ENCODE data around the gene GLIPR2. TPM values are rescaled to one million over a fixed set of nuclear protein-coding genes. Genes with fewer than 3 reads are reported as not detected.
"Not testable (repeated sequence)": the region's sequence is repeated elsewhere in the genome, so short reads cannot be mapped to it uniquely, and the experiment has no call there.

The GLIPR2 gene
- total RNA-seq, 1 donor from 2014 or later = 57.9 TPM

DNA sequence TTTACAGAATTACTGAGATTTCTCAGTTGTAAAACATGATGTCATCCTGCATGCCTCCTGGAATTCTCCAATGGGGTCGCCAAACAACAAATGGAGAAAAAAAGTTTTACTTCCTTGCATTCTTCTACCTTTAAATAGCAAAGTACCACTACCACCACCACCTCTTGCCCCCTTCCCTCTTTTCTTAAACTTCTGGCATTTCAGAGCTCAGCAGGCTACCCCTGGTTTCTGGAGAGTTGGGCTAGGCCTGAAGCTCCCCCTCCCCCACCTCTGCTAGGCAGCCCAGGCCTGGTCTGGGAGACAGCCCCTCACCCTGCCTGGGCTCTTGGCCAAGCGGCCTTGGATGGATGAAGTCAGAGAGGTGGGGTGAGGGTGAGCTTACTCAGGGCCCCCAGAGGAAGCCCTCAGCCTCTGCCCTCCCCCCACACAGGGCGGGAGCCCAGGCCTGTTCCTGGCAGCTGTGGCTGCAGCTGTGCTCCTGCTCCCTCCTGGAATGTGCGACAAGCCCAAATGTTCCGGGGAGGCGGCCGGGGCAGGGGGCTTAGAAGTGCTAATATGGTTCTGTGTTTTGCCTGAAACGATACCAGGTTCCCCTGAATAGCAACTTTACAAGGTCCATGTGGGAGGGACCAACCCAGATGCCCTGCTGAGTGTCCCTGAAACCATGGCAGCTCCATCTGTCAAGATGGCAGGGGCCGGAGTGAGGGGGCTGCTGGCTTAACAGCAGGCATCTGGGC lies 26.7 kb downstream of the GLIPR2 start:
- DNase-seq (ENCODE audit: low read depth in 2 of 2) = peak; percentile 51 to 84

DNA sequence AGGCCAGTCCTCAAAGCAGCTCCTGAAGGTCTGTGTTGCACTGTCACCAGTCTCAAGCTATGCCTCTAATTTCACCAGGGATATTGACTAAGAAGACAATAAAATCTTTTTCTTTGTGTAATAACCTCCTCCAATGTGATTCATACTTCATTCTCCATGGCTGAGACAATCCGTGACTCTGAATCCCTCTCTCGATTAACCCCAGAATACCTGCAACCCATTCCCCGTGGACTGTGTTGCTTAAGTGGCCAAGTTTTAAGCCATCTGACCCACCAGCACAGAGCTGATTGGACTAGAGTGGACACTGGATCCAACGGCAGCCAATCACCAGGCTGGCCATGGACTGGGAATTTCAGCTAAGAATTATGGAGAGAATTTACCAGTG lies 27.2 kb downstream of the GLIPR2 start:
- no peak for DNase-seq (ENCODE audit: low read depth in 2 of 2)

DNA sequence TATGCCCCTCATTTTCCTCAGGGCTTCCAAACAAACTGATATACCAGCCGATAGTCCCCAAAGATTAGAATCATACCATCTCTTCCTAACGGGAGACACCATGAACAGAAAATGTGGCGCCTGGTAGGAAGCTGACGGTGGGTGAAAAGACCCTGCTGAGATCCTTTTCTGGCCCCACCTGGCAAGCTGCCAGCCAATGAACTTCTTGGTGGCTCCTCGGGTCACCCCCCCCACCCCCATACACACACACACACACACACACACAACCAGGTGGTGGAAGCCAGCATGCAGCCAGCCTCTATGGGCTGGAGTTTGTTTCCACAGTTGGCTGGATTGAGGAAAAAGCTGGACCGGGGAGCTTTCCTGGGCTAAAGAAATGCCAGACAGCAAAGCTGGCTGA lies 27.8 kb downstream of the GLIPR2 start:
- no peak for DNase-seq (ENCODE audit: low read depth in 2 of 2)

DNA sequence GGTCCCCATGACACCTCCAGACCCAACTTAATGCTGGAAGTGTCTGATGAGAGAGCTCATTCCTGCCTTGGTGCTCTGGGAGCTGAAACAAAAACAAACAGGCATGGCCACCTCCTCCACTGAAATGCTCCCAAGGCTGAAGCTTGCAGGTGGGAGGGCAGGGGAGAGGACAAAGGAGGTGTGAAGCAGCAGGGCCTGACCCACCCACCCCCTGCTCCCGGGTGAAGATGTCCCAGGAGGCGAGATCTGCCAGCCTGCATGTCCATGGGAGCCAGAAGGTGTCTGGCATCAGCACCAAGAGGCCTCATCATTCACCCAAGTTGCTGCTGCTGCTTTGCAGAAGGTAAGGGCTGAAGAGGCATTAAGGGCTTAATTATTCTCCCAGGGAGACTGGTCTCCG lies 28.5 kb downstream of the GLIPR2 start:
- no peak for DNase-seq (ENCODE audit: low read depth in 2 of 2)

DNA sequence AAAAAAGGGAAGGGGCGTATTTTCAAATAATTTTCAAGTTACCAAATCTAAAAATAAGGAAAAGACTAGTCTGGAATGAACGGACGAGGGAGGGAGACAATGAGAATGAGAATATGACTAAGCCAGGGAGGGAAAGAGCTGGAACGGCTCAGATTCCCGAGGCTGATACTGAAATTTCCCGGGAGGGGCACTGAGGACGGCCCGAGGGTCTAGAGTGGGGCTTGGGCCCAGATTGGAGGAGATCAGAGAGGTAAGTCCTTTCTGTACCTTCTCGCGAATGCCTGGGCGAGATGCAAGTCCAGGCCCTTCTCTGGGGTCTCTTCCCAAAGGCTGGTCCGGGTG lies 29.3 kb downstream of the GLIPR2 start:
- peak in 1 of 2 donors; percentile 35 for DNase-seq (ENCODE audit: low read depth in 2 of 2)

DNA sequence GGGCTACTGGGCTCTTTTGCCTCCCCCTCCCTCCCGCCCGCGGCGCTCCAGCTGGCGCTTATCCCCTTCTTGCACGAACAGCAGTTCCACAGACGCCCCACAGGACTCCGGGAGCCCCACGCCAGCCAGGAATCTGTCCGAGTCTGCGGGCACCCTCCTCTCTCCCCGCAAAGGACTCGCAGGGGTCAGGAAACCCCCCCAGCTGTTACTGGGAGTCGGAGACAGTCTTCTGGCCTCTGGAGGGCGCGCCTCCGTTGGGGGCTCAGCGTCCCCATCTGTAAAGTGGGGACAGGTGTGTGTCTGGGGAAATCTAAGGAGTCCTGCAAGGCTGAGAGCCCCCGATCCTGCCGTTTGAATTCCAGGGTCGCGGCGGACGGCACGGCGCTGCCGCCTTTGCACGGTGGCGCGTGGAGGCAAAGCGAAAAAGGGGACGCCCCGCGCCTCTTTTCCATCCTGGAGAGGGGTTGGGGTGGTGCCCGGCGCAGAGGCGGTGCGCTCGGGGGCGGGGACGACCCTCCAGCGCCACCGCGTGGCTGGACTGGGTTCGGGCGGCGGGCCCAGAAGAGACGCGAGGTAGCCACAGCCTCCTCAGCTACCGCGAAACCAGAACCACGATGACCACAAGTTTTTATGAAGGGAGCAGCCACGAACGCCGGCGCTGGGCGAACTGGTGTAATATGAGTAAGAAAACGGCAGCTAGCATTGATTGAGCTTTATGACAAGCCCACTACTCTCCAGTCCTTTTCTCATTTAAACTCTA lies 29.8 kb downstream of the GLIPR2 start:
- DNase-seq (ENCODE audit: low read depth in 2 of 2) = peak in 1 of 2 donors; percentile 74

DNA sequence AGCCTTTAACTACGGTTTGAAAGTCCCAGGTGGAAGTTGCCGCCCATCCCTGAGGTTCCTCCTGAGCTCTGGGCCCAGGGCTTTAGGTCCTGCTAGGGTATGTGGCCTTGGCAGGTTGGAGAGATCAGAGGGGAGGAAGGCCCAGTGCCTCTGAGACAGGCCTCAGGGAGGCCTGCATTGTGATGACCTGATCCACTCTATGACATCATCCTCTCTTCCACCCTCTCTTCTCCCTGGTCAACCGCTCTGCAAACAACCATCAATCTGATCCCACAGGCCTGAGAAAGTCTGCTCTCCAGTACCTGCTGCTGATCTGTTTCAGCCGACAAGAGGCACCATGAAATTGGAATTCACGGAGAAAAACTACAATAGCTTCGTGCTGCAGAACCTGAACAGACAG lies 32.6 kb downstream of the GLIPR2 start, which contains the start of gene CCIN:
Gene CCIN, plus strand, starts transcription at position 223 of the 400 bp plus-strand sequence. Its CDS starts 115 bp downstream, at position 338.
- DNase-seq (ENCODE audit: low read depth in 2 of 2) = no peak

DNA sequence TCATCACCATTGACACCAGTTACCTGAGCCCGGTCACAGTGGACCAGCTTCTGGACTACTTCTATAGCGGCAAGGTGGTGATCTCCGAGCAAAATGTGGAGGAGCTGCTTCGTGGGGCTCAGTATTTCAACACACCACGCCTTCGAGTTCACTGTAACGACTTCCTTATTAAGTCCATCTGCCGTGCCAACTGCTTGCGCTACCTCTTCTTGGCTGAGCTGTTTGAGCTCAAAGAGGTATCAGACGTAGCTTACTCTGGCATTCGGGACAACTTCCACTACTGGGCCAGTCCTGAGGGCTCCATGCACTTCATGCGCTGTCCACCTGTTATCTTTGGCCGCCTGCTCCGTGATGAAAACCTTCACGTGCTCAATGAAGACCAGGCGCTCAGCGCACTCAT lies 33.2 kb downstream of the GLIPR2 start:
- DNase-seq (ENCODE audit: low read depth in 2 of 2) = no peak

DNA sequence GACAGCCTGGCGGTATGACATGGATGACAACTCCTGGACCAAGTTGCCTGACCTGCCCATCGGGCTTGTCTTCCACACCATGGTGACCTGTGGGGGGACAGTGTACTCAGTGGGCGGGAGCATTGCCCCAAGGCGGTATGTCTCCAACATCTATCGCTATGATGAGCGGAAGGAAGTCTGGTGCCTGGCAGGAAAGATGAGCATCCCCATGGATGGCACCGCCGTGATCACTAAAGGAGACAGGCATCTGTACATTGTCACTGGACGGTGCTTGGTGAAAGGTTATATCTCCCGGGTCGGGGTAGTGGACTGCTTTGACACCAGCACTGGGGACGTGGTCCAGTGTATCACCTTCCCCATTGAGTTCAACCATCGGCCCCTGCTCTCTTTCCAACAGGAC lies 34.0 kb downstream of the GLIPR2 start:
- DNase-seq (ENCODE audit: low read depth in 2 of 2) = no peak

DNA sequence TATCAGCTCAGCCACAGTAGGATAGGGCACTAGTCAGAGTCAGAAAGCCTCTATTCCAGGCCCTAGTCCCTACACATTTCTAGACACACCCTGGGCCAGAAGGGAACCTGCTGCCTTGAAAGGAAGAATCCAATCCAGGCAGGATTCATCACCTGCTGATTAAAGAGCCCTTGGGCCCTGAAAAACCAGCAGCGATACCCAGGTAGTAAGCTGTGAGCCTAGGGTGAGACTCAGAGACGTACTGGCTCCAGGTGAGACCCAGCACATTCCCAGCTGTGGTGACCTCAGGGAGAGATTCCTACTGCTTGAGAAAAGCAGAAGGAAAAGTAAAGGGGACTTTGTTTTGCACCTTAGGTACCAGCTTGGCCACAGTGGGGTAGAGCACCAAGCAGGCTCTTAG lies 37.3 kb downstream of the GLIPR2 start:
- DNase-seq (ENCODE audit: low read depth in 2 of 2) = no peak

DNA sequence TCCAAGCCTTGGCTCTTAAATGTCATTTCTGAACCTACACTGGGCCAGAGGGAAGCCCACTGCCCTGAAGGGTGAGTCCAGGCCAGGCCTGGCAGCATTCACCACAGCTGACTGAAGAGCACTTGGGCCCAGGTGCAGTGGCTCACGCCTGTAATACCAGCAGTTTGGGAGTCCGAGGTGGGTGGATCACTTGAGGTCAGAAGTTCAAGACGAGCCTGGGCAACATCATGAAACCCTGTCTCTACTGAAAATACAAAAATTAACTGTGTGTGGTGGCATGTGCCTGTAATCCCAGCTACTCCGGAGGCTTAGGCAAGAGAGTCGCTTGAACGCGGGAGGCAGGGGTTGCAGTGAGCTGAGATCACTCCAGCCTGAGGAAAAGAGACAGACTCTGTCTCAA lies 37.7 kb downstream of the GLIPR2 start:
- DNase-seq (ENCODE audit: low read depth in 2 of 2) = no peak

DNA sequence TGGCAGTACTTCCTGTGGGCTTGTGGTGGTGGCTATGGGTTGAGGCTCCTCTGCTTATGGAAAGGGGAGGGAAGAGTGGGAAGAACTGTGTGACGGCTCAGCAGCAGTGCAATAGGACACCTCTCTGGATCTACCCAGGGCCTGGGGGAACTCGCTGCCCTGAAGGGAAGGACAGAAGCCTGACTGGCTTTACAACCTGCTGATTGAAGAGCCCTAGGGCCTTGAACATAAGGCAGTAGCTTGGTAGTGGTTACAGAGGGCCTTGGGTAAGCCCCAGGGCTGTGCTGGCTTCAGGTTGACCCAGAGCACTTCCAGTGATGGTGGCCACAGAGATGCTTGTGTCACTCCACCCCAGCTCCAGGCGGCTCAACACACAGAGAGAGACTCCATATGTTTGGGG lies 38.2 kb downstream of the GLIPR2 start:
- DNase-seq (ENCODE audit: low read depth in 2 of 2) = no peak

DNA sequence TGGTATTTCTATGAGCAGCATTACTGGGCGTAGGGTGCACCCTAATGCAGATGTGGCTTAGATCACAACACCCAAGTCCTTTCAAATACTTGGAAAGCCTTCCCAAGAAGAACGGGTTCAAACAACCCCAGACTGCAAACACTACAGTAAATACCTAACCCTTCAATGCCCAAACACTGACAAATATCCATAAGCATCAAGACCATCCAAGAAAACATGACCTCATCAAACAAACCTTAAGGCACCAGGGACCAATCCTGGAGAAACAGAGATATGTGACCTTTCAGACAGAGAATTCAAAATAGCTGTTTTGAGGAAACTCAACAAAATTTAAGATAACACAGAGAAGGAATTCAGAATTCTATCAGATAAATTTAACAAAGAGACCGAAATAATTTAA lies 38.7 kb downstream of the GLIPR2 start:
- not testable (repeated sequence) for DNase-seq (ENCODE audit: low read depth in 2 of 2)

DNA sequence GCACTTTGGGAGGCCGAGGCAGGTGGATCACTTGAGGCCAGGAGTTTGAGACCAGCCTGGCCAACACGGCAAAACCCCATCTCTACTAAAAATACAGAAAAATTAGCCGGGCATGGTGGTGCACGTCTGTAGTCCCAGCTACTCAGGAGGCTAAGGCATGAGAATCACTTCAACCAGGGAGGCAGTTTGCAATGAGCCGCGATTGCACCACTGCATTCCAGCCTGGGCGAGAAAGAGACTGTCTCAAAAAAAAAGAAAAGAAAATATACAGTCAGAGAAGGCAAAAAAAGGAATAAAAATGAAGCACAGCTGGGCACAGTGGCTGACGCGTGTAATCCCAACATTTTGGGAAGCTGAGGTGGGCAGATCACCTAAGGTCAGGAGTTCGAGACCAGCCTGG lies 40.0 kb downstream of the GLIPR2 start:
- not testable (repeated sequence) for DNase-seq (ENCODE audit: low read depth in 2 of 2)

DNA sequence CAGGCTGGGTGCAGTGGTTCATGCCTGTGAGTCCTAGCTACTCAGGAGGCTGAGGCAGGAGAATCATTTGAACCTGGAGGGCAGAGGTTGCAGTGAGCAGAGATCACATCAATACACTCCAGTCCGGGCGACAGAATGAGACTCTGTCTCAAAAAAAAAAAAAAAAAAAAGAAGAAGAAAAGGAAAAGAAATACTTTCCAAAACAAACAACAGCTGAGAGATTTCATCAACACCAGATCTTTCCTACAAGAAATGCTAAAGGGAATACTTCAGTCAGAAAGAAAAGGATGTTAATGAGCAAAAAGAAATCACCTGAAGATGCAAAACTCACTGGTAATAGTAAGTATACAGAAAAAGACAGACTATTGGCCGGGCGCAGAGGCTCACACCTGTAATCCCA lies 41.0 kb downstream of the GLIPR2 start:
- no peak for DNase-seq (ENCODE audit: low read depth in 2 of 2)

DNA sequence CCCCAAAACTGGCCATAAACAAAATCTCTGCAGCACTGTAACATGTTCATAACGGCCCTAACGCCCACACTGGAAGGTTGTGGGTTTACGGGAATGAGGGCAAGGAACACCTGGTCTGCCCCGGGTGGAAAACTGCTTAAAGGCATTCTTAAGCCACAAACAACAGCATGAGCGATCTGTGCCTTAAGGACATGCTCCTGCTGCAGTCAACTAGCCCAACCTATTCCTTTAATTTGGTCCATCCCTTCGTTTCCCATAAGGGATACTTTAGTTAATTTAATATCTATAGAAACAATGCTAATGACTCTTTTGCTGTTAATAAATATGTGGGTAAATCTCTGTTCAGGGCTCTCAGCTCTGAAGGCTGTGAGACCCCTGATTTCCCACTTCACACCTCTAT lies 43.7 kb downstream of the GLIPR2 start:
- not testable (repeated sequence) for DNase-seq (ENCODE audit: low read depth in 2 of 2)

DNA sequence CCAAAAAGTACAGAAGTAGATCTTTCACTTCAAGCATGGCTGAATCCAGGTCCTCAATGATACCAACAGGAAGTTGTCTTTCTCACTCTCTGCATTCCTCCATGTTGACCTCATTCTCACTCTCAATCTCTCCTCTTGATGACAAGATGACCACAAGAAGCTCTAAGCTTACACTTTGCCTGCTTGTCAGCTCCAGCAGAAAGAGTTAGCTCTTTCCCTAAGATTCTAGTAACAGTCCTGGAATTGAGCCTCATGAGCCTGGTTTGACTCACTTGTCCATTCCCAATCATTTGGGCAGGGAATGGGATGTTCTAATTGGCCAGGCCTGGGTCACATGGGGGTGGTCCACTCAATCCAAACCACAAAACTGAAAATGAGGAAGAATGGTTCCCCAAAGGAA lies 50.9 kb downstream of the GLIPR2 start:
- no peak for DNase-seq (ENCODE audit: low read depth in 2 of 2)

DNA sequence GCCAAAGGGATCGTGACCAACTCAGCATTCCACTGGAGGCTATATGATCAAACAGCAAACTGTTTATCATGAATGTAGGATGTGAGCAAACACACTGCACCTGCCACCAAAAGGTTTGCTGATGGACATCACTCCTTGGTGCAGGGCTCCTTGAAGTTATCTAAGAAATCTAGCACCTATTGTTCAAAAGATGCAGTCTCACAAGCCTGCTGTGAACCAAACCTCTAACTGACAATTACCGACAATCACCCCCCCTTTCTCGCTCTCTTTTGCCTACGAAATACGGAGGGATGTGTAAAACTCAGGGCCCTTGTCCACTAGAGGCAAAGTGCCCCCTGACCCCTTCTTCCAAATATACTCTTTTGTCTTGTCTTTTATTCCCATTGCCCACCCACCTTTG lies 51.7 kb downstream of the GLIPR2 start:
- DNase-seq (ENCODE audit: low read depth in 2 of 2) = no peak

DNA sequence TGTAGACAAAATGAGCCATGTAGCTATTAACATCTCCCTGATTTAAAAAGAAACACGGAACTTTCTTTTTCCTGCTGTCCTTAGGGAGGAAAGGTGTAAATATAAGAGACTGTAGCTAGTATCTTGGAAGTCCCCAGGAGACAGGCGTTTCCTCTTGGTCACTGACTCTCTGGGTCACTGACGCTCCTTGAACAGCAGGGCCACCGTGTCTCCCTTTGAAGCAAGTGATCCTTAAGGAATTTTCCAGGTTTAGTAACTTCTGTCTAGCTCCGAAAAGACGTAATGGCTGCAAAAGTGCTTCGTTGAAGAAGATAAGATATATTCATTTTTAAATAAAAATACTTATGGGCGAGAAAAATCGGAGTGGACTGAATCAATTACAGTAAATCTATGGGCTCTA lies 53.4 kb downstream of the GLIPR2 start:
- peak in 1 of 2 donors; percentile 34 for DNase-seq (ENCODE audit: low read depth in 2 of 2)

DNA sequence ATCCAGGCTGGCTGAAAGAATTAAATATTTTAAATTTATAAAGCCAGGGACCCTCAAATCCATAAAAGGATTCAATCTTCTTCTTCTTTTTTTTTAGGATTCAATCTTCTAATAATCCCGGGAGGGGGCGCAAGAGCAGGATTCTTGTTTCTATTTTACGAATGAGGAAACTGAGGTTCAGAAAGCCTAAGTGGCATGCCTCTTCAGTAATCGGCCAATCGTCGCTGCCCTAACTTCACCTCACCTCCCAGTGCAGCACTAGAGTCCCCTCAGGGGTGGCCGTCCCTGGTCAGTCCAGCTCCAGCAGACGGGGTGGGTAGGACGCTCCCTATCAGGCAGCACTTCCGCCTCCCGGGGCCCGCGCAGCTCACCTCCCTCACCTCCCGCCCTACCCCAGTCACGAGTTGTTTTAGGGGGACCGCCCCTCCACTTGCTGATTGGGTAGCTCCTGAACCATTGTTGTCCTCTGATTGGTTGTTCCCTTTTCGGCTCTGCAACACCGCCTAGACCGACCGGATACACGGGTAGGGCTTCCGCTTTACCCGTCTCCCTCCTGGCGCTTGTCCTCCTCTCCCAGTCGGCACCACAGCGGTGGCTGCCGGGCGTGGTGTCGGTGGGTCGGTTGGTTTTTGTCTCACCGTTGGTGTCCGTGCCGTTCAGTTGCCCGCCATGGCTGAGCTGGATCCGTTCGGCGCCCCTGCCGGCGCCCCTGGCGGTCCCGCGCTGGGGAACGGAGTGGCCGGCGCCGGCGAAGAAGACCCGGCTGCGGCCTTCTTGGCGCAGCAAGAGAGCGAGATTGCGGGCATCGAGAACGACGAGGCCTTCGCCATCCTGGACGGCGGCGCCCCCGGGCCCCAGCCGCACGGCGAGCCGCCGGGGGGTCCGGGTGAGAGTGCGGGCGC lies 54.1 kb downstream of the GLIPR2 start, which contains the start of gene CLTA:
Gene CLTA, plus strand, starts transcription at position 534 of the 902 bp plus-strand sequence. Its CDS starts 136 bp downstream, at position 670.
- DNase-seq (ENCODE audit: low read depth in 2 of 2) = peak; percentile 99

DNA sequence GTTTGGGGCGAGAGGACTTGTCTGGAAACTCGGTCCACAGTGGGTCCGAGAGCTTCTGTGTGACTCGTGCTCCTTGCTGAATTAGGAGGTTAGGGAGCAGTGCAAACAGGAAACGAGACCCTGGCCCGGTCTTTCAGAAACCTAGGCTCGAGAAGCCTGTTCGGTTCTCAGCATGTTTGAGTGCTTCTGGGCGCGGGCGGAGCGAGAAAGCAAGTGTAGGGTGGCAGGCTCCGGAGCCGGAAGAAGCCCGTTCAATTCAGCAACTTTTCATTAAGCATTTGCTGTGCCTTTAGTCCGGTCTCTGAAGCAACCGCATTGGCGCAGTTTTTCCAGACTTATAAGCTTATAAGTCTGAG lies 54.7 kb downstream of the GLIPR2 start:
- DNase-seq (ENCODE audit: low read depth in 2 of 2) = peak in 1 of 2 donors; percentile 46

DNA sequence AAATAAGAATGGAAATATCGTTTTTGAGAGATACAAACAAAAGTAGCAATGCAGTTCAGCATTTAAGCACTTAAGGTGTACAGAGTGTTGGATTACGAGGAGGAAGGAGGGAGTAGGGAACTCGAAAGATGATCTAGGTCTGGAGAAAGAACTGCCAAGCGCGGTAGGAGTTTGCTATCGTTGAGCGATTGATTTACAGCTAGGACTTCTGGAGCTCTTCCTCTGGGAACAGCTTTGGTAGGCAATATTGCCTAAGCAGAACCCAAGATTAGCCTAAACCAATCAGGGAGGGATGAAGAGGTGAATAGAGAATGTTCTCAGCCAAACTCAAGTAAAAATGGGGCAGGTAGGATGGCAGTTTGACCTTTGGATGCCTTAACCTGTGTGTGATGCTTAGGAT lies 55.2 kb downstream of the GLIPR2 start:
- DNase-seq (ENCODE audit: low read depth in 2 of 2) = peak in 1 of 2 donors; percentile 16
